Activated CD8-positive, alpha-beta memory T cell treated with anti-CD3 and anti-CD28 coated beads for 48 hours (primary cell): Measurements from ENCODE around the gene UCK1.
"Not testable (repeated sequence)": the region's sequence is repeated elsewhere in the genome, so short reads cannot be mapped to it uniquely, and the experiment has no call there.

ENCODE experiments used
- DNase-seq, 3 experiments: peaks; one replicate each; pipeline ENCODE4 v3.0.0-alpha.2; 2020; ENCODE audit warnings: low read depth in 2 of 3, low spot score in 2 of 3

Gene UCK1

GRCh38 chr9:131554087-131554842 lies 23.2 kb upstream of the UCK1 start:
- DNase-seq = no peak

GRCh38 chr9:131552030-131552429 lies 21.0 kb upstream of the UCK1 start:
- no peak for DNase-seq

- not testable (repeated sequence) for DNase-seq
Observed at GRCh38 chr9:131550465-131550864, 19.4 kb upstream of the UCK1 start.

- DNase-seq = not testable (repeated sequence)
Observed at GRCh38 chr9:131549186-131549585, 18.1 kb upstream of the UCK1 start.

- no peak for DNase-seq
Observed at GRCh38 chr9:131546336-131547084, 15.4 kb upstream of the UCK1 start.

GRCh38 chr9:131545786-131546335 lies 14.8 kb upstream of the UCK1 start:
- DNase-seq = no peak

- DNase-seq = no peak
Observed at GRCh38 chr9:131545003-131545785, 14.1 kb upstream of the UCK1 start, which contains the start of gene PRRT1B. Gene PRRT1B (plus strand): TSS chr9:131545523. CDS start chr9:131545616, 93 bp downstream.

GRCh38 chr9:131543141-131543540 lies 12.1 kb upstream of the UCK1 start:
- DNase-seq = no peak

GRCh38 chr9:131539223-131539923 lies 8.3 kb upstream of the UCK1 start:
- DNase-seq = no peak

GRCh38 chr9:131537946-131538345 lies 6.9 kb upstream of the UCK1 start:
- DNase-seq = no peak

- no peak for DNase-seq
Observed at GRCh38 chr9:131534721-131535237, 3.7 kb upstream of the UCK1 start.

GRCh38 chr9:131530546-131530919 lies 530 bp downstream of the UCK1 start:
- no peak for DNase-seq

- no peak for DNase-seq
Observed at GRCh38 chr9:131529597-131530545, 1.2 kb downstream of the UCK1 start.

GRCh38 chr9:131528886-131529505 lies 2.1 kb downstream of the UCK1 start:
- no peak for DNase-seq

- no peak for DNase-seq
Observed at GRCh38 chr9:131528186-131528585, 2.9 kb downstream of the UCK1 start.

- DNase-seq = no peak
Observed at GRCh38 chr9:131525643-131526565, 5.2 kb downstream of the UCK1 start.

GRCh38 chr9:131524665-131525315 lies 6.3 kb downstream of the UCK1 start:
- no peak for DNase-seq
